ENCODE data around the gene NDUFS6. TPM values are rescaled to one million over a fixed set of nuclear protein-coding genes. Genes with fewer than 3 reads are reported as not detected.

Gene NDUFS6
- total RNA-seq, 2 donors from 2014 or later, result 12.5 to 41.9 TPM

DNA sequence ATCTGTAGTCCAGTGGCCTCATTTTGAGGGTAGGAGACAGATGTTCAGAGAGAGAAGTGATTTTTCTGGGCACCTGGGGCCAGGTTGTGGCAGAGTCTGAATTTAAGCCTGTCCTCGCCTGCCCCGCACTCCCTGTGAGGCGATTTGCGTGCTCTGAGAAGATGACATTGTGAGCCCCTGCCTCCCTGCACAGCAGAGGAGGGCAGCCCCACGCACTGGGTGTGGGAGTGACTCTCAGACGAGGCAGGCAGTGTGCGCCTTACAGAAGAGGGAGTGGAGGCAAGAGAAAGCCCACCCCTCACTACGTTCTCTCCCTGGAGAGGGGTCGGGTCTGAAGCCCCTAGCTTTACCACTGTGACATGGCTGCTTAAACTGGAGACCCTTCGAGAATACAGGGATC lies 45.8 kb downstream of the NDUFS6 start:
- DNase-seq (no peak), ATAC-seq (no peak)
- no peaks in the 10 kb centered on the region for H3K36me3 ChIP-seq (replicated peaks in 1 of 2; ENCODE audit: insufficient read depth in 1 of 2, low read depth in 2 of 2)
- intact Hi-C loops (cut with DNase I), result no loop called here
- no peaks in the 10 kb centered on the region for H3K27me3 ChIP-seq
- no peak overlapping the region for H3K4me3 ChIP-seq
- no peaks in the 10 kb centered on the region for H3K9me3 ChIP-seq
- no peaks in the 10 kb centered on the region for H3K4me1 ChIP-seq
- 35 to 54% methylated on average over 6 to 10 of the region's 10 CpGs for WGBS, 2 donors
- no peak overlapping the region for H3K27ac ChIP-seq
- TF ChIP-seq, protein P1, sequence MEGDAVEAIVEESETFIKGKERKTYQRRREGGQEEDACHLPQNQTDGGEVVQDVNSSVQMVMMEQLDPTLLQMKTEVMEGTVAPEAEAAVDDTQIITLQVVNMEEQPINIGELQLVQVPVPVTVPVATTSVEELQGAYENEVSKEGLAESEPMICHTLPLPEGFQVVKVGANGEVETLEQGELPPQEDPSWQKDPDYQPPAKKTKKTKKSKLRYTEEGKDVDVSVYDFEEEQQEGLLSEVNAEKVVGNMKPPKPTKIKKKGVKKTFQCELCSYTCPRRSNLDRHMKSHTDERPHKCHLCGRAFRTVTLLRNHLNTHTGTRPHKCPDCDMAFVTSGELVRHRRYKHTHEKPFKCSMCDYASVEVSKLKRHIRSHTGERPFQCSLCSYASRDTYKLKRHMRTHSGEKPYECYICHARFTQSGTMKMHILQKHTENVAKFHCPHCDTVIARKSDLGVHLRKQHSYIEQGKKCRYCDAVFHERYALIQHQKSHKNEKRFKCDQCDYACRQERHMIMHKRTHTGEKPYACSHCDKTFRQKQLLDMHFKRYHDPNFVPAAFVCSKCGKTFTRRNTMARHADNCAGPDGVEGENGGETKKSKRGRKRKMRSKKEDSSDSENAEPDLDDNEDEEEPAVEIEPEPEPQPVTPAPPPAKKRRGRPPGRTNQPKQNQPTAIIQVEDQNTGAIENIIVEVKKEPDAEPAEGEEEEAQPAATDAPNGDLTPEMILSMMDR (IDR thresholded peaks at IDR 0.05), result no peak
- TF ChIP-seq POLR2A (IDR thresholded peaks at IDR 0.05), result no peak

DNA sequence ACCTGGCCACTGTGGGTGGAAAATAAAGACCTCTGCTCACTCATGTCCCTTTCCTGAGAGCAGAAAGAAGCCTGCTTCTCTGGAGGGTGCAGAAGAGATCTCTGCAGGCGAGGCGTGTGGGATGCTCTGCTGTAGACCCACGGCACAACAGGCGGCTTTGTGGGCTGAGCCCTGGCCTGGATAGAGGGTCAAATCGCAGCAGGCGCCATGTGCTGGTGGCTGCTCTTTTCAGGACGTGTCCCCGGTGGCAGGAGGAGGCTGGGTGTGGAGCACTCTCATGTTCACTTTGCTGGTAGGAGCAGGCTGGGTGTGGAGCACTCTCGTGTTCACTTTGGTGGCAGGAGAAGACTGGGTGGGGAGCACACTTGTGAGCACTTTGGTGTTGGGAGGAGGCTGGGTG lies 46.4 kb downstream of the NDUFS6 start:
- TF ChIP-seq, protein P1 (IDR thresholded peaks at IDR 0.05), result no peak
- TF ChIP-seq POLR2A (IDR thresholded peaks at IDR 0.05), result no peak
- H3K27me3 ChIP-seq, result no peaks in the 10 kb centered on the region
- DNase-seq (no peak), ATAC-seq (no peak)
- no peaks in the 10 kb centered on the region for H3K36me3 ChIP-seq (replicated peaks in 1 of 2; ENCODE audit: insufficient read depth in 1 of 2, low read depth in 2 of 2)
- H3K4me1 ChIP-seq, result no peaks in the 10 kb centered on the region
- no peak overlapping the region for H3K4me3 ChIP-seq
- H3K27ac ChIP-seq, result no peak overlapping the region
- 50 to 62% methylated on average over 9 of the region's 9 CpGs for WGBS, 2 donors
- intact Hi-C loops (cut with DNase I), result no loop called here
- no peaks in the 10 kb centered on the region for H3K9me3 ChIP-seq

DNA sequence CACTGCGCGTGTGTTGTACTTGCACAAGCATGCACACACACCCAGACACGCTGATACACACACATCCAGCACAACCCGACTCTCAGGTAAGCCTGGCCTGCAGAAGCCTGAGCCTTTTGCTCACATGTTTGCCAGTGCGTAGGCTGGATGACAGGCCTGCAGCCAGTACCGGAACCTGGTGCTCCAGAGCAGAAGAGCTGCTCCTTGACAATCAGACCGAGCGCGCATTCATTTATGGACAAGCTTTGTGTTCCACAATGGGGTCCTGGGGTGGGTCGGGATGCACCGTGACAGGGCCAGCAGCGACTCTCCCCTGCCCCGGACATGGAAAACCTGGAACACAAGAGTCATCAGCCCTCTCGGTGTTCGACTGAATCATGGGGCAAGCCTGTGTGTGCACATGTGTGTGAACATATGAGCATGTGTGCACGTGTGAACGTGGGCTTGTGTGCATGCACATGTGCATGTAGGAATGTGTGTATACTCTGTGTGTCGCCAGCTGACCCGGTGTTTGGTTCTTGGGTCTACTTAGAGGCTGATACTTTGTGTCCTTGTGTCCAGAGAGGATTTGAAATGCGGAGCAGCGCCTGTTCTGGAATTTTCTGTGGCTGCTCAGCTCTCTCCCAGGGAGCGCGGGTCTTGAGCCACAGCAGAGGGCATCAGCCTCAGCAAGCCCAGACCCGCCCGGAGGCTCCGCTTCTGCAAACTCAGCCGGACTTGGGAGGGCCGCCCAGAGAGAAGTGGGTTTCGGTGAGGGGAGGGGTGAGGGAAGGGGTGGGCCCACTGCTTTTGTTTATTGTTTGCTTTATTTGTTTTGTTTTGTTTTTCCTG lies 49.3 kb downstream of the NDUFS6 start:
- TF ChIP-seq, protein P1 (IDR thresholded peaks at IDR 0.05), result no peak
- TF ChIP-seq POLR2A (IDR thresholded peaks at IDR 0.05), result no peak
- no peak for DNase-seq
- intact Hi-C loops (cut with DNase I), result no loop called here

DNA sequence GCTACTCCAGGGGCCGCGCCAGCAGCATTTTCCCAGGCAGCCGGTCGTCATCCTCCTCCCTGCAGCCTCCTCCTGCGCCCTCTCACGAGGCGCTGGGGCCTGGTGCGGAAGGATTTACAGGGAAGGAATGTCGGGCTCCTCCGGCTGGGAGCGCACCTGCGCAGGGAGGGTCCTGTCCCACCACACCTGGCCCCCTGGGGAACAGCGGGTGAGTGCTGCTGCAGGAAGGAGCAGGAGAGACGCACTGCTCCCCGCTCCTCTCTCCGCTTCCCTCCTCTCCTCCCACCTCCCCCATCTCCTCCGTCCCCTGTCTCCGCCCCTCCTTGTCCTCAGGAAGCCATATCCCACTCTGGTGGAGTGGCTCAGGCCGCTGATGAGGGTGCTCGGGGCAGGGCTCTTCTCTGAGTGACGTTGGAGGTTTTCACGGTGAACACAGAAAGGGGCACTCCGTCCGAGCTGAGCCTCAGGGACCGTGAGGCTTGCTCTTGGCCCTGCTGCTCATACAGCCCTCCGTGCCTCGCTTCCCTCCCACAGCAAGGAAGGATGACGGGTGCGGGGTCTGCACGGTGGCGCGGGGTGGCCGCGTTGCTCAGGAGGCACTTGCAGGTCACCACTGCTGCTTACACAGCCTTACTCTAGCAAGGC lies 50.2 kb downstream of the NDUFS6 start:
- TF ChIP-seq POLR2A (IDR thresholded peaks at IDR 0.05), result no peak
- TF ChIP-seq, protein P1 (IDR thresholded peaks at IDR 0.05), result no peak
- no peaks in the 10 kb centered on the region for H3K4me1 ChIP-seq
- H3K9me3 ChIP-seq, result no peaks in the 10 kb centered on the region
- no peak overlapping the region for H3K27ac ChIP-seq
- H3K27me3 ChIP-seq, result no peaks in the 10 kb centered on the region
- 3 to 6% methylated on average over 22 to 34 of the region's 34 CpGs for WGBS, 2 donors
- no peak for DNase-seq
- H3K4me3 ChIP-seq, result no peak overlapping the region
- H3K36me3 ChIP-seq (replicated peaks in 1 of 2; ENCODE audit: insufficient read depth in 1 of 2, low read depth in 2 of 2), result no peaks in the 10 kb centered on the region
- ATAC-seq, result no peak
- intact Hi-C loops (cut with DNase I), result no loop called here

More for the DNA sequence above, 49.3 kb downstream of the NDUFS6 start:
- H3K36me3 ChIP-seq (replicated peaks in 1 of 2; ENCODE audit: insufficient read depth in 1 of 2, low read depth in 2 of 2), result no peaks in the 10 kb centered on the region
- H3K27me3 ChIP-seq, result no peaks in the 10 kb centered on the region
- H3K27ac ChIP-seq, result no peak overlapping the region
- no peaks in the 10 kb centered on the region for H3K9me3 ChIP-seq
- no peaks in the 10 kb centered on the region for H3K4me1 ChIP-seq
- ATAC-seq, result no peak
- WGBS, 2 donors, result 49 to 55% methylated on average over 27 to 29 of the region's 29 CpGs
- H3K4me3 ChIP-seq, result no peak overlapping the region

Measured in body of pancreas (tissue), 4 donors.